Fibroblast of villous mesenchyme (primary cell): ENCODE data around the gene GEMIN2. TPM values are rescaled to one million over a fixed set of nuclear protein-coding genes. Genes with fewer than 3 reads are reported as not detected.
A peak's percentile ranks its signal among the peaks of the same experiment; 100 is the strongest.
"Not testable (repeated sequence)": the region's sequence is repeated elsewhere in the genome, so short reads cannot be mapped to it uniquely, and the experiment has no call there.

Experiments used
- DNase-seq: peaks from one replicate; pipeline ENCODE4 v3.0.0-alpha.2; 2010; ENCODE audit warnings: low read depth
- H3K4me3 ChIP-seq: 2 replicates; pipeline ENCODE4 v1.5.1; 2011; ENCODE audit warnings: low read depth, mild to moderate bottlenecking, low read length
- CTCF ChIP-seq: IDR thresholded peaks from 2 replicates; pipeline ENCODE4 v1.5.1; 2012; ENCODE audit warnings: low read depth, mild to moderate bottlenecking, low read length; ENCODE audit not compliant: insufficient read depth
- total RNA-seq: library from RNA; depleted of rRNA; stranded (reverse); fragments of >200 nt; gene quantifications from 2 replicates; pipeline ENCODE4 v1.2.3, GENCODE V29; 2012

Gene GEMIN2
- total RNA-seq: 34.5 and 35.4 TPM in 2 replicates

- H3K4me3 ChIP-seq: peak within 1 kb of the TSS; percentile 82
- DNase-seq: peak; percentile 95
- TF ChIP-seq CTCF: no peak
Measured at GRCh38 chr14:39114073-39114838, at the start of gene GEMIN2. Gene GEMIN2, plus strand, starts transcription at chr14:39114323. Its CDS starts 16 bp downstream, at chr14:39114339.

- H3K4me3 ChIP-seq, DNase-seq: not testable (repeated sequence)
Measured at GRCh38 chr14:39069169-39069805, 44.8 kb upstream of the GEMIN2 start.

- no peak for DNase-seq
- no peak for TF ChIP-seq CTCF
- no peak overlapping the region for H3K4me3 ChIP-seq
Measured at GRCh38 chr14:39069923-39070322, 44.2 kb upstream of the GEMIN2 start.

GRCh38 chr14:39071096-39071495 lies 43.0 kb upstream of the GEMIN2 start:
- no peak for TF ChIP-seq CTCF
- DNase-seq: no peak
- H3K4me3 ChIP-seq: no peak overlapping the region

- DNase-seq: no peak
- no peak overlapping the region for H3K4me3 ChIP-seq
- TF ChIP-seq CTCF: no peak
Measured at GRCh38 chr14:39080886-39081285, 33.2 kb upstream of the GEMIN2 start.

GRCh38 chr14:39083127-39083526 lies 31.0 kb upstream of the GEMIN2 start:
- H3K4me3 ChIP-seq: no peak overlapping the region
- TF ChIP-seq CTCF: no peak
- no peak for DNase-seq

GRCh38 chr14:39085933-39086332 lies 28.2 kb upstream of the GEMIN2 start:
- no peak overlapping the region for H3K4me3 ChIP-seq
- peak; percentile 34 for DNase-seq
- no peak for TF ChIP-seq CTCF
